OCI-LY3 (cell line): ENCODE measurements around the gene MAP3K6.

Source experiments
- CTCF ChIP-seq: fragments of 200-600, 300-600 bp; sonication (generic); IDR thresholded peaks from 2 replicates; pipeline ENCODE4 v1.5.1; 2014; ENCODE audit warnings: antibody characterized with exemption, low read length, low read depth
- EZH2phosphoT487 ChIP-seq: fragments of 200-600 bp; shearing (Covaris generic); IDR thresholded peaks from 2 replicates; pipeline ENCODE4 v1.6.1; 2018; ENCODE audit warnings: antibody characterized with exemption, mixed run types, low read depth

GRCh38 chr1:27316860-27317259, 49.9 kb downstream of the MAP3K6 start:
- TF ChIP-seq CTCF (no peak), EZH2phosphoT487 (no peak)
